ENCODE data around the gene ECE1. TPM values are rescaled to one million over a fixed set of nuclear protein-coding genes. Genes with fewer than 3 reads are reported as not detected.

Gene ECE1
- total RNA-seq, 3 donors from 2014 or later, result 103 to 161 (median 149) TPM

DNA sequence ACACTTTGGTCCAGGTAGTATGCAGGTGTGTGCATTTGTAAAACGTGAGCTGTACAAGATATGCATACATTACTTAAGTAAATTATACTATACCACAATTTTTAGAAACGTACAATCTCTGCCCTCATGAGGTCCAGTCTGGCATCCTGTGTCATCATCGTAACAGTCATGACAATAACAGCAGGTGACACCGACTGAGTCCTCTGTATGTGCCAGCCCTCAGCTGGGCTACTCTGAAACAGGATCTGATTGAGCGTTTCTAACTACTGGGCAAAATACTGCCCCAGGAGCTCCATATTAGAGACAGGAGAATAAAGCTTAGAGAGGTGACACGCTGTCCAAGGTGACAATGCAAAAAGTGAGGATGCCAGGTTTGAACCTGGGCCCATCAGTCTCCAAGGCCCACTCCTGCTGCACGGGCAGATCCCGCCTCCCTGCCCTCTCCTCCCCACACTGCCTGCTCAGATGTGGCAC, 47.2 kb upstream of the ECE1 start:
- Histone ChIP-seq H3K9me3 (no peaks in the 10 kb centered on the region), H3K4me3 (no peak overlapping the region), H3K4me1 (ENCODE audit: low read depth) (peaks cover 83% of the 10 kb centered on the region), H3K36me3 (ENCODE audit: low read depth) (no peaks in the 10 kb centered on the region)
- DNase-seq, result no peak
- TF ChIP-seq, protein P1, sequence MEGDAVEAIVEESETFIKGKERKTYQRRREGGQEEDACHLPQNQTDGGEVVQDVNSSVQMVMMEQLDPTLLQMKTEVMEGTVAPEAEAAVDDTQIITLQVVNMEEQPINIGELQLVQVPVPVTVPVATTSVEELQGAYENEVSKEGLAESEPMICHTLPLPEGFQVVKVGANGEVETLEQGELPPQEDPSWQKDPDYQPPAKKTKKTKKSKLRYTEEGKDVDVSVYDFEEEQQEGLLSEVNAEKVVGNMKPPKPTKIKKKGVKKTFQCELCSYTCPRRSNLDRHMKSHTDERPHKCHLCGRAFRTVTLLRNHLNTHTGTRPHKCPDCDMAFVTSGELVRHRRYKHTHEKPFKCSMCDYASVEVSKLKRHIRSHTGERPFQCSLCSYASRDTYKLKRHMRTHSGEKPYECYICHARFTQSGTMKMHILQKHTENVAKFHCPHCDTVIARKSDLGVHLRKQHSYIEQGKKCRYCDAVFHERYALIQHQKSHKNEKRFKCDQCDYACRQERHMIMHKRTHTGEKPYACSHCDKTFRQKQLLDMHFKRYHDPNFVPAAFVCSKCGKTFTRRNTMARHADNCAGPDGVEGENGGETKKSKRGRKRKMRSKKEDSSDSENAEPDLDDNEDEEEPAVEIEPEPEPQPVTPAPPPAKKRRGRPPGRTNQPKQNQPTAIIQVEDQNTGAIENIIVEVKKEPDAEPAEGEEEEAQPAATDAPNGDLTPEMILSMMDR (IDR thresholded peaks at IDR 0.05), result no peak
- intact Hi-C loops (cut with DNase I, micrococcal nuclease), result no loop called here
- no peak for ATAC-seq

DNA sequence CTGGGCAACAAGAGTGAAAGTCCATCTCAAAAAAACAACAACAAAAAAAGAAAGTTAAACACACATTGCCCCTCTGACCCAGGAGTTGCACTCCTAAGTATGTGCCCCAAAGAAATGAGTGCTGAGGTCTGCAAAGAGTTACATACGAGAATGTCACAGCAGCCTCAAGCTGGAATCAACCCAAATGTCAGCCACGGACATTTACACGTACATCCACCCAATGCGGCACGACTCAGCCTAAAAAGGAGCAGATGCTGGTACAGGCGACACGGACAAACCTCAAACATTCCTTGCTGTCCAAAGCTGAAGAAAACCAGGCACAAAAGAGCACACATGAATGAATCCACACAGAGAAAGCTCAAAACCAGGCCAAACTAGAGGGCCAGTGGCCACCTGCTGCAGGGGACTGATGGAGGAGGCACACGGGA, 46.8 kb upstream of the ECE1 start:
- no peak for ATAC-seq
- Histone ChIP-seq H3K9me3 (no peaks in the 10 kb centered on the region), H3K36me3 (ENCODE audit: low read depth) (no peaks in the 10 kb centered on the region), H3K4me1 (ENCODE audit: low read depth) (peaks cover 86% of the 10 kb centered on the region), H3K4me3 (no peak overlapping the region)
- TF ChIP-seq, protein P1 (IDR thresholded peaks at IDR 0.05), result no peak
- no peak for DNase-seq
- intact Hi-C loops (cut with DNase I, micrococcal nuclease), result no loop called here

GRCh38 chr1:21335750-21336224, 45.5 kb upstream of the ECE1 start:
- ATAC-seq (no peak), DNase-seq (peak in 1 of 3 donors; percentile 65)
- Histone ChIP-seq H3K4me1 (ENCODE audit: low read depth) (peaks cover 86% of the 10 kb centered on the region), H3K36me3 (ENCODE audit: low read depth) (no peaks in the 10 kb centered on the region), H3K4me3 (no peak overlapping the region), H3K9me3 (no peaks in the 10 kb centered on the region)
- intact Hi-C loops (cut with DNase I, micrococcal nuclease), result no loop called here
- TF ChIP-seq, protein P1 (IDR thresholded peaks at IDR 0.05), result no peak

DNA sequence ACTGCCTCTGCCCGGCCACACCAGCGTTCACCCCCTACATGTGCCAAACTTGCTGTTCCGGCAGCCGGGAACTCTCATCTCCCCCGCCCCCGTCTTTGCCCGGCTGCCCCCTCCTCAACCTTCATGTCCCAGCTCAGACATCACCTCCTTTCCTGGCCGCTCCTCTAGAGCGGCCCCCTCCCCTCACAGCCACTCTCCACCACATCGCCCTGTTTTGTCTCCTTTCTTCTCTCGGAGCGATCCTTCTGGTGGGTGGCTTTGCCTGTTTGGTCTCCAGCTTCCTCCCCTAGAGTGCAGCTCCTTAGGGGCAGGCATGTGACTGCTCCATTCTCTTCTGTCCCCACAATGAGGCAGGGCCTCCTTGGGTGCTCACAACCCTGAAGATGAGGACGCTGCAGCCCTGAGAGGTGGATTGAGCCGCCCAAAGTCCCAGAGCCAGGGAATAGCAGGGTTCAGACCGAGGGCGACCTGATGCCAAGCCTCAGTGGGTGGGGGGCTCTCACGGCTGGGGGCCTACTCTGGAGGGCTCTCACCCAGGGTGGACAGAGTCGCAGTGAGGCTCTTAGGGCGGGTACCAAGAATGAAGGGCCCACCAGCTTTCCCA, 44.9 kb upstream of the ECE1 start:
- H3K9me3 ChIP-seq, result no peaks in the 10 kb centered on the region
- H3K36me3 ChIP-seq (ENCODE audit: low read depth), result no peaks in the 10 kb centered on the region
- DNase-seq (peak in 1 of 3 donors; percentile 46), ATAC-seq (no peak)
- intact Hi-C loops (cut with DNase I, micrococcal nuclease), result no loop called here
- no peak overlapping the region for H3K4me3 ChIP-seq
- peaks cover 84% of the 10 kb centered on the region for H3K4me1 ChIP-seq (ENCODE audit: low read depth)
- TF ChIP-seq, protein P1 (IDR thresholded peaks at IDR 0.05), result no peak

GRCh38 chr1:21334214-21335087, 44.2 kb upstream of the ECE1 start:
- TF ChIP-seq, protein P1 (IDR thresholded peaks at IDR 0.05), result peak; percentile 58
- DNase-seq, result peak; percentile 75 to 91 (median 80)
- Histone ChIP-seq H3K36me3 (ENCODE audit: low read depth) (no peaks in the 10 kb centered on the region), H3K4me3 (no peak overlapping the region), H3K4me1 (ENCODE audit: low read depth) (peaks cover 84% of the 10 kb centered on the region), H3K9me3 (no peaks in the 10 kb centered on the region)
- intact Hi-C loops (cut with DNase I, micrococcal nuclease), result no loop called here
- peak; percentile 62 for ATAC-seq

All from mucosa of descending colon (tissue), 3 donors.